SK-MEL-5 (cell line): ENCODE results near the gene RLN2. TPM values are rescaled to one million over a fixed set of nuclear protein-coding genes. Genes with fewer than 3 reads are reported as not detected.

Experiments
- DNase-seq: peaks from one replicate; pipeline ENCODE4 v3.0.0-alpha.2; 2016; ENCODE audit warnings: low read depth, low spot score
- in situ Hi-C: cut with HindIII; loops from 2 replicates; pipeline ENCODE4 v1.10.0; 2016; ENCODE audit warnings: low sequenced_read_pairs, high pct_unique_total_duplicates, low pct_unique_long_range_greater_than_20kb
- small RNA-seq, 2 experiments: library from RNA; depleted of rRNA; stranded (forward); fragments of <200 nt; gene quantifications; one replicate each; pipeline ENCODE3, GENCODE V24; 2014
- total RNA-seq: library from RNA; depleted of rRNA; stranded (reverse); fragments of >200 nt; shearing (Covaris generic); gene quantifications from 2 replicates; pipeline ENCODE4 v1.2.3, GENCODE V29; 2014; rRNA removed

The RLN2 gene
- total RNA-seq, 1 experiment from 2014 or later: not detected

- no peak for DNase-seq
- in situ Hi-C loops: no loop called here
Observed at GRCh38 chr9:5288591-5288990, 15.9 kb downstream of the RLN2 start.

GRCh38 chr9:5286262-5286661 lies 18.3 kb downstream of the RLN2 start:
- in situ Hi-C loops: no loop called here
- no peak for DNase-seq

GRCh38 chr9:5278486-5278885 lies 26.0 kb downstream of the RLN2 start:
- in situ Hi-C loops: no loop called here
- no peak for DNase-seq

- in situ Hi-C loops: no loop called here
- DNase-seq: no peak
Observed at GRCh38 chr9:5274770-5275169, 29.7 kb downstream of the RLN2 start.

- peak; percentile 69 for DNase-seq
- in situ Hi-C loops: no loop called here
Observed at GRCh38 chr9:5269249-5269715, 35.2 kb downstream of the RLN2 start.

- in situ Hi-C loops: no loop called here
- DNase-seq: no peak
Observed at GRCh38 chr9:5265939-5266338, 38.6 kb downstream of the RLN2 start.

- in situ Hi-C loops: no loop called here
- no peak for DNase-seq
Observed at GRCh38 chr9:5264219-5264595, 40.3 kb downstream of the RLN2 start.

- in situ Hi-C loops: no loop called here
- DNase-seq: peak; percentile 54
Observed at GRCh38 chr9:5263351-5264218, 40.9 kb downstream of the RLN2 start.

Small RNAs within 50 kb of the gene (small RNA-seq; reads per million reads assigned to genes)
- gene HMGN2P31: 0 reads per million in 2 experiments

Other genes with a start within 250 kb of the RLN2 start
- gene INSL6, start 119.1 kb downstream of the RLN2 start, total RNA-seq: not detected in 2 replicates
- 0.13 and 0.40 TPM in 2 replicates for gene INSL4, start 73.3 kb downstream of the RLN2 start, total RNA-seq
- gene RLN1, start 35.2 kb upstream of the RLN2 start, total RNA-seq: not detected in 2 replicates
- gene PLGRKT, start 133.2 kb upstream of the RLN2 start, total RNA-seq: 38.0 and 40.2 TPM in 2 replicates
- 3.4 and 3.8 TPM in 2 replicates for gene CD274, start 145.8 kb upstream of the RLN2 start, total RNA-seq
- not detected in 2 replicates for gene PDCD1LG2, start 205.8 kb upstream of the RLN2 start, total RNA-seq